HS-27A (cell line): Measurements from ENCODE around the gene PASK.

ENCODE experiments used
- DNase-seq: peaks from one replicate; pipeline ENCODE4 v3.0.0-alpha.2; 2012; ENCODE audit warnings: low read depth, missing footprints

Gene PASK

GRCh38 chr2:241081190-241081642 lies 68.1 kb downstream of the PASK start:
- no peak for DNase-seq

- no peak for DNase-seq
Measured at GRCh38 chr2:241080405-241081189, 68.7 kb downstream of the PASK start.

GRCh38 chr2:241074901-241075540 lies 74.3 kb downstream of the PASK start:
- DNase-seq, result no peak

GRCh38 chr2:241074065-241074818 lies 75.0 kb downstream of the PASK start:
- DNase-seq, result no peak

DNA sequence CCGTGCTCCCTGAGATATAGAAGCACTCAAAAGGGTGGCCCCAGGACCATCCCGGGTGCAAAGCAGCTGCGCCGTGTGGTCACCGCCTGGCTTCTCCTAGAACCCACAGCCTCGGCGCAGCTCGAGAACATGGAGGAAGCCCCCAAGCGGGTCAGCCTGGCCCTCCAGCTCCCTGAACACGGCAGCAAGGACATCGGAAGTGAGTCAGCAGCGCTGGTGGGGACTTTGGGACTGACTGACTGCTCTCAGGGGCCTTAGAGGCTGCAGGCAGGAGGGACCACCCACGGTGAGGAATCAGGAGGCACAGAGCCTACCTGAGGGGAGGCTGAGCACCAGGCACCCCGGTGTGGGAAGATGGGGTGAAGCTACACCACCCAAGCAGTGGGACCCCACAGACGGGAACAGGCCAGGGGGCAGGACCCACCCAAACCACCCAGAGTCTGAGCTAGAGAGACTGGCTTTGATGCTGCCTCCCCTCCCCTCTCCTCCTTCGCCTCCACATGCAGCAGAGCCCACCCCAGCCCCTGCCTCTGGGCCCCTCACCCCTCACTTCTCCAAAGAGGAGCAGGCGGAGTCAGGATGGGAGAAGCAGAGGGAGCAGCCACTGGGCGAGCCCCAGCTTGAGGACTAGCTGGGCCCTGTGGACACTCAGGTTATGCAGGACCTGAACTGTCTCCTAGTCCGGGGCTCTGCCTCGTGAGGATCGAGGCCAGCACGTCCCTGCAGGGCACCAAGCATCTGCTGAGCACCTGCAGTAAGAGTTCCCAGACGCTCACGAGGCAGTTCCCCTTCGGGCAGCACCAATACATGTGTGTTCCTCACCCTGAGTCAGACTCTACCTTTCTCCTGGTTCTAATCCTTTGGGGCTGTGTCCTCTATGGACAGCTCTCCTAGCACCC lies 75.9 kb downstream of the PASK start:
- no peak for DNase-seq

DNA sequence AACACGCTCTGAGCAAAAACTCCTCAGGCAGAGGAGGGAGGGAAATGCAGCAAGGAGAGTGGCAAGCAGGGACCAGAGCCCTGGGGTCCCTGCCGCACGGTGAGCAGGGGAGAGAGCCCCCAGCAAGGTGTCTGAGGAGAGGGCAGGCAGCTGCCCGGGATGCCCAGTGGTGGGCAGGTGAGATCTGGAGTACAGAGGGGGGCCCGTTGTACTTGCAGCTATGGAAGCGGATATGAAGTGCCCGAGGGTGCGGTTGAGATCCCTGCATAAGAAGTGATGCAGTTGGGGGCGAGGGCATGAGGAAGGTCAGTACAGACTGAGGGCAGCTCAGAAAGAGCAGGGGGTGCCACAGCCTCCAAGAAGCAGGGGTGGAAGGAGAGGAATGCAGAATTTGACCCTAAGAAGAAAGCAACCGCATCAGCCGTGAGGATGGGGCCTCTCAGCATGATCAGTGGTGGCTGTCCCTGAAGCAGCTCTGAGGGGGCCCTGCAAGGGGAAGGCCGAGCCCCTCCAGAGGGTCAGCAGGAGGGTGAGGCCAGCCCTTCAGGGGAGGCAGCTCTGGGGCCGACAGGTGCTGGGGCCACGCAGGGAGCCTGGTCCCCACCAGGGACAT lies 76.6 kb downstream of the PASK start:
- DNase-seq, result no peak

DNA sequence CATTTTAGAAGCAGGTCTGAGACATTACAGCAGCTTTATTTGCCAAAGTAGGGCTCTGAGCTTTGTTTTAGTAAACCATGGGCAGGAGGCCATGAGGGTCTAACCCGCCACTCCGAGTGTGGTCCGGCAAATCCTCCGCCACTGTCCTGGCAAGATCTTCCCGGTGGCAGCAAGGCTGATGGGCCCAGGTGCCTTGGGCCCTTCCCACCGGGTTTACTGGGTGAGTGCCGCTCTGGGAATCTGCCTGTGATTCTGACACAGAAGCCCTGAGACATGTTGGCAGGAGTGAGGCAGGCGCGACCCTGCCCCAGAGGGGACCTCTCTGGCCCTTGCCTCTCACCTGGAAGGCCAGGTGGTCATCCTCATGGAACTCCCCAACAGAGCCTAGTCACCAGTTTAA lies 77.1 kb downstream of the PASK start:
- no peak for DNase-seq

GRCh38 chr2:241071677-241072111 lies 77.6 kb downstream of the PASK start:
- no peak for DNase-seq

DNA sequence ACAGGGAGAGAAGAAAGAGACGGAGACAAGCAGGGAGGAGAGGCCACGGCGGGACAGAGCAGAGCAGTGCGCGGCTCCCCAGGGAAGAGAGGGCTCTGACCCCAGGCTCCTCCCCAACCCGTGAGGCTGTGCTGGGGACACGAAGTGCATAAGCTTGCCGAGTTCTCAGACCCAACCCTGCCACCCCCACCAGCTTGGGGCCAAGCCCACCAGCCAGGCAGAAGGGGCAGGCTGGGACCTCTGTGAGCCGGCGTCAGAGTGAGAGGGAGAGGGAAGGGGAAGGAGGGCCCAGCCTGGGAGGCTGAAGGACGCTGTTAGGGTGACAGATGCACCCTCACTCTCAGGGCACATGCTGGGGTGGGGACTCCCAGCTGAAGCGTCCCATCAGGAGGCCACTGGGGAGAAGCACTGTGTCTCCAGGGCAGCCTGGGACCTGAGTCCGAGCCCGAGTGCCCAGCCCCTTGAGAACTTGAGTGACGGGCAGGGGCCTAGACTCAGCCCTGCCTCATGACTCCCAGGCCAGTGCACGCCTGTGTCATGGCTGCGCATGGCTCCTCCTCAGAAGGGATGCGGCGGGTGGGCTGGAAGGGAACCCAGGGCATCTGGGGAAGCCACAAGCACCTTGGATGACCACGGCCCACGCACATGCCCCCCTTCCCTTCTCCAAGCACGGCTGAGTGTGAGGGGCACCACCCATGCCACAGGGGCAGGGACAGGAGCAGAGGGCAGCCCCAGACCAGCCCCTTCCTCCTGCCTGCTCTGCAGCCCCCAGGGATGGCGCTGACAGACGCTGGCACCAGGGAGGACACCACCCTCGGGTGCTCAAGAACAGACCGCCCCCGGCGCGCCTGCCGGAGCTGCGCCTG lies 78.2 kb downstream of the PASK start:
- DNase-seq, result no peak

GRCh38 chr2:241070361-241070760 lies 78.9 kb downstream of the PASK start:
- no peak for DNase-seq

- no peak for DNase-seq
Measured at GRCh38 chr2:241069821-241070281, 79.4 kb downstream of the PASK start.

DNA sequence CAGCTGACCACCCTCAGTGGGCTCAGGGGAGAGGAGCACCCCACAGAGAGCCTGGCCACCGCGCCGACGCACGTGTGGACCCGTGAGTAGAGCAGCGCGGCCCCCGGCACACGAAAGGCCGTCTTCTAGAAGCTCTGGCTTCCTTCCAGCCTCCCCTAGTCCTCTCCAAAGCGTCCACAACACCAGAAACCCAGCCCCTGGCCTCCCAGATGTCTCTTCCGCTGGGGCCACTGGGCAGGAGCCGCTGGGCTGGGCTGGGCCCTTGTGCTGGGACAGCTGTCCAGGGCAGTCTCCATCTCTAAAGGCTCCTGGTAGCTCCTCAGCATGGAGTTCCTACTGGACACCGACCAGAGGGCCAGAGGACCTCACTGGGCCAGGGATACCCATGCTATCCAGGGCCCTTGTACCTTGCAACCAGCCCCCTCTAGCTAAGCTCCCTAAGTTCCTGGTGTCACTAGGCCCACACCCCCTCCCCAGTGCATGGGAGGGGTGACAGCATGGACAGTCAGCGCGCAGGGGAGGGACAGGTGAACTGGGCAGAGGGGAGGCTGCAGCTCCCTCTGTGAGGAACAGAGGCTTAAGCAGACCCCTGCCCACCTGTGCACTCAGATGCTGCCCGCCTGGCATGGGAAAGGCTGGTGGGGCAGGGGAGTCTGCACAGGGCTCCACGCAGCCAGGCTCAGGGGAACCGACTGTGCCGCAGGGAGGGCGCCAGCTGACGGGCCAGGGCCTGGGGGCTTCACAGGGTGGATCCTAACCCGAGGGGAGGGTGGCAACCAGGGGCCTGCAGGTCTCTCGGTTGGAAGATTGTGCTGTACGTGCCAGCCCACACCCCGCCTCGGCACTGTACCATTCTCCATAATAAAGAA lies 80.1 kb downstream of the PASK start:
- no peak for DNase-seq

DNA sequence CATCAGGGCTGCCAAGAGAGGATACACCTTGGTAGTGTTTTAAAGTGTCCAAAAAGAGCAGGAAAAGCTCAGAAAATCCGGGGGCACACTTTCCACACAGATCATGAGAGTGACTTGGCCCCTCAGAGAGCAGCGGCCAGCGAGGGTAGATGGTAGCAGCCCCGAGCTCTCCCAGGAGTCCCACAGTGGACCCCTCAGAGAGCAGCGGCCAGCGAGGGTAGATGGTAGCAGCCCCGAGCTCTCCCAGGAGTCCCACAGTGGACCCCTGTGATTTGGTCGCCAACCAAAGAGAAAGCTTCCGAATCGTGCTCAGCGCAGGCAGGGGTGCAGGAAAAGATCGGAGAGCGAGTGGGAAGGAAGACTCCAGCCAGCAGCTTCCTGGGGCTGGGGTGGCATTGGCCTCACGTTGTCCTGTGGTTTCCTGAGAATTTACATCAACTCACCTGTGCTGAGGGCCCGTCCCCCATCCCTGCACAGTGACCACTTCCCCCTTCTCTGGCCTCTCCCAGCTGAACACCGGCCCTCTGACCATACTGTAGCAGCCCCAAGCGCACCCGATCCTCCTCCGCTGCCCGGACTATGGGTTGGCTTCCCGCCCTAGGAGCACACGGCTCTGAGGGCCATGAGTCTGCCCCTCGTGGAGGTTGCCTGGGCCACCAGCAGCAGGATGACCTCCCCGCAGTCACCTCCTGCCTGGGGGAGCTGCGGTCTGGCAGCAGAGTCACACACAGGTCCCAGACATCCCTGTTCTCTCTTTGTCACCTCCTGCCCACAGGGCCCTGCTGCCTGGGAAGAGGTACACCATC lies 80.9 kb downstream of the PASK start:
- no peak for DNase-seq

GRCh38 chr2:241067501-241068135 lies 81.7 kb downstream of the PASK start:
- DNase-seq, result no peak

DNA sequence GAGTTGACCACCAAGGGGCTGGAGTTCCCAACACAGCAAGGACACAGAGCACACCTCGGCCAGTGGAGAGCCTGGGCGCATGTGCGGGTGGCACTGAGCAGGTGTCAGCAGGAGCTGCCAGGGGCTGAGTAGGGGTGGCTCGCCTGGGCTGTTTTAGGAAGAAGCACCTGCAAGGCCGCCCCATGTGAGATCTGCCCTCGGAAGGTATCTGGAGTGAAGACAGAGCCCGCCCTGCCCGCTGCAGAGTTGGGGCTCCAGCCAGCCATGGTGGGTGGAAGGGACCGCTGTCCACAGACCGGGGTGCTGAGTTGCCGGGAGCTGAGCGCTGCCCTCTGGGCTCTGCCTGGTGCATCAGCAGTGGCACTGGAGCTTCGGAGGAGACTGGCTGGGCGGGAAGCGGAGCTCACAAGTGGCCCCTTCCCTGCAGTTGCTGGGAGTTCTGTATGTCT lies 82.4 kb downstream of the PASK start:
- DNase-seq, result no peak

GRCh38 chr2:241066171-241066892 lies 82.9 kb downstream of the PASK start:
- no peak for DNase-seq

GRCh38 chr2:241065355-241065803 lies 83.9 kb downstream of the PASK start:
- no peak for DNase-seq
